Sciatic nerve (tissue), 2 donors: Measurements from ENCODE around the gene ADRA2C. TPM values are rescaled to one million over a fixed set of nuclear protein-coding genes. Genes with fewer than 3 reads are reported as not detected.

Experiments used
- ATAC-seq: fragments of 200-7000 bp; cut with Tn5 transposase; one replicate; pipeline ENCODE4 v1.9.1; 2020; ENCODE audit warnings: mild to moderate bottlenecking, moderate library complexity
- DNase-seq: peaks from one replicate; pipeline ENCODE4 v3.0.0-alpha.2; 2020; ENCODE audit warnings: low spot score
- intact Hi-C: fragments of 100-400 bp; cut with DNase I; formaldehyde crosslinking; loops from one replicate; pipeline ENCODE4 v1.14.2; 2022
- total RNA-seq: library from RNA; stranded (reverse); fragmentation: NEBNext Ultra II Directional; extraction: Animal tissue kit (Norgen Biotek cat#: 25700); gene quantifications from one replicate; pipeline ENCODE4 v1.2.1, GENCODE V29; 2021
- donor health status: DM: no; HTN: no; CAD: no.
- donor health status: DM: no; HTN: no; CAD: no.

ADRA2C gene
- total RNA-seq, 1 donor from 2014 or later, result 4.8 TPM

DNA sequence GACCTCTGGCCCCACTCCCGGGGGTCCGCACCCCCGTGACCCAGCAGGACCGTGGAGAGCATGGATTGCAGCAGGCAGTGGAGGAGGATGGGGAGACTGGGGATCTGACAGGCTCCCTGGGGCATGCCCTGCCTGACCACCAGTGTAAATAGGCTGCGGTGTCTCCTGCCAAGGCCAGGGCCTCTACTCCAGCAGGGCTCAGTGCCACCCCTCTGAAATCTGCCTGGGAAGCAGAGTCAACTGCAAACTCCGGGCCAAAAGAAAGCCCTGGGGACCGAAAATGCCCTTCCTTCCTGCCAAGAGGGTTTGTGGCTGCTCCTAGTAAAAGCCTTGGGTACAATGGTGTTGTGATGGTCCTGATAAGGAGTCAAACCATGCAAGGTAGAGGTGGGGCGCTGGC lies 6.4 kb downstream of the ADRA2C start:
- DNase-seq (no peak), ATAC-seq (no peak)
- intact Hi-C loops, result no loop called here

DNA sequence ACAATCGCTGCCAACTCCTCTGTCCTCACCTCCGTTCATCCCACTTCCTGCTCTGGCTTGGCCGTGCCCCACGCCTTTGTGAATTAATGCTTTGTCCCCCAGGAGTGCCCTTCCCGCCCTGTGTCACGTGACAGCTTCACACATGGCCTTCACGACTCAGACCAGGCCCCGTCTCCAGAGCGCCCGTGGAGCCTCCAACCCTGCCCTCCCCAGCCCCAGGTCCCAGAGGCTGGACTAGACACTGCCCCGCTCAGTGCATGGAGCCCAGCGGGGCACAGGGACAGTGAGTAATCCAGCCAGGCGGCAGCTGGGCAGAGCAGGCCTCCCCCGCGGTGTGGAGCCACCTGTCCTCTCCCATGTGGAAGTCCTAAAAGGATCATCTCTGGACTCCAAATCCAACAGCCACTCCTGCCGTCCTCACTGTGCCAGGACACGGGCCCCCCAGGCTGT lies 7.4 kb downstream of the ADRA2C start:
- ATAC-seq (no peak), DNase-seq (no peak)
- intact Hi-C loops, result no loop called here

DNA sequence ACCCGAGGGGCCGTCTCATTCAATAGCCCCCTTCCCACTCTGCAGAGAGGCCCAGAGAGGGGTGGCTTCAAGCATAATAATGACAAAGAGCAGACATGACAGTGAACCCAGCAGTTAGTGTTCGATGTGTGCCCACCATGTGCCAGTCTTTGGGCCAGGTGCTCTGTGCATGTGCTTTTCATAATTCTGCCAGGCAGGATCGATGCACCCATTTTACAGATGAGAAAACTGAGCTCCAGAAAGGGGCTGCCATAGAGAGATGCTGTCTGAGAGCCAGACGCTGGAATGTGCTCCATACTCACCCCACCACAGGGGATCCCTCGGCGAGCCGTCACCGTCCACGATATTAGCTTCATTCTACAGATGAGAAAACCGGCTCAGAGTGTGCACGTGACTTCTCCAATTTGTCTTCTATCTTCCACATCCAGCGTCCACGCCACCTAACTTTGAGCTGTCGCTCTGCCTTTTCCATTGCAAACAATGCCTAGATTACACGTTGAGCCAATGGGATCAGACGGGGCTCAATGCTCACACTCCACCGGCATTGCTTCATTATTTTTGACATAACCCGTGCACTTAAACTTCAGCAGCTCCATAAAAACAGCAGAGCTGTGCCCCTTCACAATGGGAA lies 8.2 kb downstream of the ADRA2C start:
- DNase-seq (no peak), ATAC-seq (no peak)
- intact Hi-C loops, result no loop called here

DNA sequence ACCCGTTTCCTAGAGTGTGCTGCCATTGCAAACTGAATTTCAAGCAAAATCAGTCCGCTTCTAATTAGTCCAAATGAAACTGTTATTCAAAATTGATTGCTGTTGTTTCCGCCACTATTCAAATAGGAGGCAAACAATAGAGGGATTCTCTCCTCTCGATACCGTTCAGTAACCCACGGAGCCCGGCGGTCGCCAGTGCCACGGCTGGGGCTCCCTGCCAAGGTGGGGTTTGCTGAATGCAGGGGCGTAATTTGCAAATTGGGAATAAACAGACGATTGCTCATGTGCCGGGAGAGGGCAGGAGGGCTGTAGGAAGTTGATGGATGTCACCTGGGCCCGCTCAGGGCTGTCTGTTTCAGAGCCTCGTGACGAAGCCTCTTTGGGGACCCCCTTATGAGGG lies 8.8 kb downstream of the ADRA2C start:
- ATAC-seq (no peak), DNase-seq (no peak)
- intact Hi-C loops, result no loop called here

DNA sequence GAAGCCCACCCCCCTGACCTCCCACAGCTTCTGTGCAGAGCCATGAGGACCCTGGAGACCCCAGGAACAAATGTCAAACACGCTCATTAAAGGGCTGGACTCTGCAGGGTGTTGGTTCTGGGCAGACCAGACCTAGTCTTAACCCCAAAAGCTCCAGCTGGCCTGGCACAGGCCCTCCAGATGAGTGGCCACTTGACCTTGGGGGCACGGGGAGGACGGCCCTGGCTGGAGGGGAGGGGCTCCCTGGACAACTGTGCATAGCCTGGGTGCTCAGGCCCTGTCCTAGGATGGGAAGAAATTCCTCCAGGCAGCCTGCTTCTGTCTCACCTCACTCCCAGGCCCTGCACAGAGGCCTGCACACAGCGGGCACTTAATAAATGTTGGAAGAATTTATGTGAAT lies 9.4 kb downstream of the ADRA2C start:
- no peak for DNase-seq
- intact Hi-C loops, result no loop called here
- no peak for ATAC-seq

DNA sequence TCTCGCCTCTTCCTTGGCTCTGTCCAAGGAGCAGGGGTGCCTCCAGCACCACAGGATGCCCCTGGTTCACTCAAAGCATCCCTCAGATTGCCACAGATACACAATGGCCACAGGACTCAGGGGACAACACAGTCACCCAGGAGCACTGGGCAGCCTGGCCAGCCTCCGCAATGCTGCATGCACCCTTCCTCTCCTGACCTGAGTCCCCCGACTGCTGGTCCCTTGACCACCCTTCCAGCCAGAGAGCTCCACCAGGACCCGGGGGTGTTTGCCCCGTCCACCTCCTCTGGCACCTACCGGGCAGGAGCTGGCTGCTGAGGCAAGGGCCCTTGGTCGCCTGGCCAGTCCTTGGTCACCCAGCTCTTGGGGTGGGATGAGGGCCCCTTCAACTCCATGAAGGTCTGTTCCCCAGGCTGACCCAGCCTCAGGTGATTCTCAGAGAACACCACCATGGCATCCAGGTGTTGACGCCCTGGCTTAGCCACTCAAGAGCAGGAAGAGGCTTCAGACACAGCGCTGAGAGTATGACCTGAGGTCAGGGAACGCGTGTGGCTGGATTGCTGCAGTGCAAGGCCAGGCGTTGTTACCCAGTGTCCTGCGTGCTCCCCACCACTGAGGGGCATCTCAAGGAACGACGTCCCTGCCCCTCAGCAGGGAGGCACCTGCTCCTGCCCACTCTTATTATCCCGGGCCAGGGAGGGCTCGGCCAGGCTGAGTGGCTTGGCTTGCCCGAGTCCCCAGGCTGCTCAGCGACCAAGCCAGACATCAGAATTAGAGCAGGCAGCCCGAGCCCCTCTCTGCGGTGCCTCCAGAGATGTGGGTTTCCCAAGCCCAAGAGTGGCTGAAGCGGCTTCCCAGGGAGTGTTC lies 10.2 kb downstream of the ADRA2C start:
- ATAC-seq (no peak), DNase-seq (no peak)
- intact Hi-C loops, result no loop called here

DNA sequence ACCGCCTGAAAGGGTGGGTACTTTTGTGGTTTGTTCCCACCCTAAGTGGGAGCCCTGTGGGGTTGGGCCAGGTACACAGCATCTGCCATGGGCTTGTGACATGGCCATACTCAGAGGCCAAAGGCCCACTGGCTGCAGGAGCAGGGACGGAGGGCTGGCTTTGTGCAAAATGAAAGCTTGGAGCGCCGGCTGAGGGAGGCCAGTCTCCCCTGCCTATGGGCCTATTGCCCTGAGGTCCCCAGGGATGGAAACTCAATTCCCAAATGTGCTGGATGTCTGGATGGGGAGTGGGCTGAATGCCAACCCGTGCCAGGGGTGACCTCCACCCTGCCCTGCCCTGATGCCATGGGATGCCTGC lies 10.8 kb downstream of the ADRA2C start:
- DNase-seq (no peak), ATAC-seq (no peak)
- intact Hi-C loops, result no loop called here

DNA sequence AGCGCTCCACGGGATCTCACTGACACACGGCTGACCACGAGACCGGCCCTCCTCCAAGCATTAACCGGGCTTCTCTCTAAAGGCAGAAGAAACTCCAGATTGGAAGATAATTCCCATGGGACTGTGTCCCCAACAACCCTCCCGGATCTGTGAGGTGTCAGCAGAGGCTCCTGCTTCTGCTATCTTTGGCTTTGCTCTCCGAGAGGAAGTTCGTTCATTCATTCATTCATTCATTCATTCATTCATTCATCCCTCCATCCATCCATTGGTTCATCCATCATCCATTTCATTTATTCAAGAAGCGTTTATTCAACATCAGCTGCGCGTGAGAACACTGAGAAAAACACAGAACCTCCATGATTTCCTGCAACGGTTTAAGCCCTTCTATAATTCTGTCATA lies 11.5 kb downstream of the ADRA2C start:
- ATAC-seq (no peak), DNase-seq (no peak)
- intact Hi-C loops, result no loop called here

DNA sequence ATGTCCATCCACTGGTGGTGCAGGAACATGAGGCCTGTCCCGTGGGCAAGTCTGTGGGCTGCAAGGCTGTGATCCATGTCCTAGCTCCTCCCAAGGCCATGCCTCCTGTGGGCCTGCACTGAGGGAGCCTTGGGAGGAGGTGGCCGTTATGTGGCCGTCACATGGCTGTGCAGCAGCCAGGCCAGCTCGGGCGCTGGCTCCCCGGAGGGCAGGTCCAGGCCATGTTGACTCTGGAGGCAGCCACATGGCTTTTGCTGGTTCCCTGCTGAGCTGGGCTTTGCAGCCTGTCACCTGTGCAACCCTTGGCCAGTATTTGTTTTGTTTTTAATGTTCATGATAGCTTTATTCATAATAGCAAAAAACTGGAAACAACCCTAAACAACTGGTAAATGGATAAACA lies 13.3 kb downstream of the ADRA2C start:
- intact Hi-C loops, result no loop called here

DNA sequence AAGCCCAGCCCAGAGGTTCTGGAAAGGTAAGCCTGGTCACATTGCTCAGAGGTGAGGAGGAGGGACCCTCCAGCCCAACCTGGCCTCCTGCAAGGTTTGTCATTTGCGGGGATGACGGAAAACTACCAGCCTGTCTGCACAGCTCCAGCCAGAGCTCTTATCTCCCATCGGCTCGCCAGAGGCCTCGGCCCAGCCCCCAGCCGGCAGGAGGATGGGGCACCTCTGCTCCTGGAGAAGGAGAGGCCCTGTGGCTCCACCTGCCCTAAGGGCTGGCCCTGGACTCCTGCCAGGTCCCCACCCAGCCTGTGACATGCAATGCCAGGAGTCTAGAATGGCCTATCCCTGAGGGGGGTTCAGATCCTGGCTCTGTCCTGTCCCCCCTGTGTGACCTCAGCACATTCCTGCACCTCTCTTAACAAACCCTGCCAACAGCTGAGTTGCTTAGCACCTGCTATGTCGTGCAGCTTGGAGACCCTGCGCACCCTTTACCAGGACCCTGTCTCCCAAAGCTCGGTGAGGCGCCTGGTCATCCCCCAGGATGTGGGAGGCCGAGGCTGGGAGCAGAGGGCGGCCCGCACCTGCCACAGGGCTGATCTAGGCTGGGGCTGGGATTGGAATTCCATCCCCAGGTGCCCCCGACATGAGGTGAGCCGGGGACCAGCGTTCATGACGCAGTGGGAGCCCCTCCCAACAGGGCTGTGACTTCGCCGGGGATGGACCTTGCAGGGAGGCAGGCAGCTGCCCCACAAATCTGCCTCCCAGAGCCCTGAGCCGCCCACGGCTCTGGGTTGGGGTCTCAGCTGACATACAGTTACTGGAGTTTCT lies 14.4 kb downstream of the ADRA2C start:
- ATAC-seq (no peak), DNase-seq (no peak)
- intact Hi-C loops, result loop anchor here (1.0 kb wide), 1 partner anchor 46 kb away; no protein-coding TSS in a partner anchor

More for the DNA sequence above, 13.3 kb downstream of the ADRA2C start:
- DNase-seq (no peak), ATAC-seq (no peak)

DNA sequence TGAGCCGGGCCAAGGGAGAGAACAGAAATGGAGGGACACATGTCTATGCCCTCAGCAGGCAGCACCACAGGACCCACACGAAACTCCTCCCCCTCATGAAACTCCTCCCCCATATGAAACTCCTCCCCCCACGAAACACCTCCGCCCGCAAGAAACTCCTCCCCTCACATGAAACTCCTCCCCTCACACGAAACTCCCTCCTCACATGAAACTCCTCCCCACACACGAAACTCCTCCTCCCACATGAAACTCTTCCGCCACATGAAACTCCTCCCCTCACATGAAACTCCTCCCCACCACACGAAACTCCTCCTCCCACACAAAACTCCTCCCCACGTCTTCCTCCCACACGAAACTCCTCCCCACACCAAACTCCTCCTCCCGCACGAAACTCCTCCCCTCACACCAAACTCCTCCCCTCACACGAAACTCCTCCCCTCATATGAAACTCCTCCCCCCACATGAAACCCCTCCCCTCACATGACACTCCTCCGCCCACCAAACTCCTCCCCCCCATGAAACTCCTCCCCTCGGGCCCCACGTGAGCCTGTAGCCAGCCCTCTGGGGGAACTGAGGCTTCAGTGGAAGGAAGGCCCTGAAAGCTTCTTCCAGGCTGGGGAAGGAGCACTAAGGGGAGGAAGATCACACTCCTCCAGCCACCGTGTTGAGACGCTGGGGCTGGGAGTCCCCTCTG lies 15.2 kb downstream of the ADRA2C start:
- intact Hi-C loops, result loop anchor here (1.0 kb wide), 1 partner anchor 45 kb away; no protein-coding TSS in a partner anchor
- DNase-seq (no peak), ATAC-seq (no peak)

DNA sequence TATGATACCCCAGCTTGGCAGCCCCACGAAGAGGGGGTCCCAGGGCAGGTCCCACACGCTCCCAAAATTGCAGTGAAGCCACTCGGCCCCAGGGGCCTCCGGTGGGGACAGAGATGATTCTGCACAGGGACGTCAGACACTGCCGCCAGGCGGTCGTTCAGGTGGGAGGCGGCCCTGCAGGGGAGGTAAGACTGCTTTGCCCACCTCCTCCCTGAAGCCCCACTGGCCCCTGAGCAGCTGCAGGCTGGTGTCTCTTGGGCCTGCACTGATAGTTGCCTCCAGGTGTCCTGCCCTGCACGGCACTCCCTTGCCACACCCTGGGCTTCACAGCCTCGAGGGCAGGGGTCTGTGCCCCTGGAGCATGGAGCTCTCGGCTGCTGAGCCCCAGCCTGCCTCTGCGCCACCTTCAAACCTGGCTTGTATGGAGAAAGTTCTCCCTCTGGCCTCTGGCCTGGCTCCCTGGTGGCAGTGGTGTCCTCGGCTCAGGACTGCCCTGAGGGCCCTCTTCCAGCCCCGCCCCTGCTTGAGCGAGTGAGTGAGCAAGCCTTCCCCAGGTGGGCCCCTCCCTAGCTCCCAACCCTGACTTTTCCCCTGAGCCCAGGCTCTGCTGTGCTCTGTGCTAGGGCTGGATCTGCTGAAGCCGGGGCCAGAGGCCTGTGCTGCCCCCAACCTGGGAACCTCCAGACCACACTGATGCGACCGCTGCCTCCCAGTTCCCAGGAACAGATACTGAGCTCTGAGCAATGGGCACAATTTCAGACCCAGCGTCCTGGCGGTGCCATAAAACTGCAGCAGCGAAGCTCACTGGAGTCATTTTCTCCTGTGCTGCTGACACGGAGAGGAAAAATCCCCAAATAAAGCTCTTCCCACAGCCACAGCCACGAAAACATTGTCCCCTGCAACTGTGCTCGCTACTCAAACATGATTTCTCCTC lies 16.1 kb downstream of the ADRA2C start:
- no peak for DNase-seq
- intact Hi-C loops, result loop anchor here (1.0 kb wide), 2 partner anchors 35 to 44 kb away; no protein-coding TSS in a partner anchor
- ATAC-seq, result no peak

DNA sequence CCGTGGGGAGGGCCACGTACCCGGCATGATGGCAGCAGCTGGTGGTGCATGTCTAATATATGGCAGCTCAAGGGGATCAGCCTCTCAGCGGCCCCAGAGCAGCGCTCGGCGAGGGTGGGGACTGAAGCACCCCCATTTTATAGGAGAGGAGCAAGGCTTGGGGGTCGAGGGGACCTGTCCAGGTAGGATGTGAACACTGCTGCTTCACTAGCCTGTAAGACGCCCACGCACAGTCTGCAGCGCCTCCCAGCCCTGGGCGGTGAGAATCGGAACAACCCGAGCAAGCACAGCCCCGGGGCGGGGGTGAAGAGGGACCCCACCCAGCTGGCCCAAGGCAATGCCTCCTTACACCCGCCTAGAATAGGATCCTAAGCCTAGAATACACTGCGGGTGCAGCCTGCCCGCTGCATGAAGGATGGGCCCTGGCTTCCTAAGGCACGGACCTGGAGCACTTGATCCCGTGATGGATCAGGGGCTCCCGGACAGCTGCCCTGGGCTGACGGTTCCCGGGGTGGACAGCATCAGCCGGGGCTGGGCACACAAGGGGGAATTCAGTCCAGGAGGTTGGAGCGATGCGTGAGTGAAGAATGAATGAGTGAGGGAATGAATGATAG lies 17.6 kb downstream of the ADRA2C start:
- ATAC-seq (no peak), DNase-seq (no peak)
- intact Hi-C loops, result no loop called here

DNA sequence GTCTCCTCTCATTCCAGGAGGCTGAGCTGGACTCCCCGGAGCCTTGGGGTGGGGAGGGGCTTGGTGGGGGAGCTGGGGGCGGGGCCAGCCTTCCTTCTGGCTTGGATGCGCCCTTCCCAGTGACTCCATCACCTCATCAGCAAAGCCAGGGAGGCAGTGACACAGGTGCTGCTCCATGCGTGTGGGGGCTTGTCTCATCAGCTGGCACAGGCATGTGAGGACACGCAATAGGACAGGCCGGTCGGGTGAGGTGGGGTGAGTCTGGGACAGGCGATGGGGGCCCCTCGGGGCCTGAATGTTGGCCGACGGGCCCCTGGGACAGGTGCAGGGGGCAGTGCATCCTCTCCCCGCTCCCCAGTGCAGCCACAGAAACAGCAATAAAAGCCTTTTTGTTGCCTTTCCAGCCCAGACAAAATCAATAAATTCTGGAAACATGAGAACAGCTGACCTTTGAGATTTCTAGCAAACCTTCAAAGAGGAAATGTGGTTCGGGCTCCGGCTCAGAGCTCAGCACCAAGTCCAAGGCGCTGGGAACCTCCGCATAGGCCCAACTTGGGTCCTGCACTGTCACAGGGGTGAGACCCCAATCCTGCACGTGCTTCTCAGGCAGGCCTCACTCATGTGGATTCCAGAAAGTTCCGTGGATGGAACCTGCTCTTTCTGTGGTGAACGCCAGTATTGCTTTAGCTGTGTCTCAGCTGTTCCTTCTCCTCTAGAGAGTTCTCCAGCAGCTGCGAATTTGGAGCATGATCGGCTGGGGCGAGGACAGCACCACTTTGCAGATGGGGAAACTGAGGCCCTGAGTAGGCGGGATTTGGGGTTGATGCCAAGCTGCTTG lies 18.5 kb downstream of the ADRA2C start:
- intact Hi-C loops, result no loop called here
- ATAC-seq, result no peak
- no peak for DNase-seq

DNA sequence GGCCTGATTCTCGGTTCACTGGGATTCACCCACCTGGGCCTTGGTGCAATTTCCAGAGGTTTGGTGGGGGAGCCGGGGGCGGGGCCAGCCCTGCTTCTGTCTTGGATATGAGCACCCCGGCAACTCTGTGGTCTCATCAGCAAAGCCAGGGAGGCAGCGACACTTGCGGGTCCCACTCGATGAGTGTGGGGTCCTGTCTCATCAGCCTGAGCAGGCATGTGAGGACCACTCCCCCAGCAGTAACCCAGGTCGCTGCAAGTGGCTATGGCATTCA lies 19.0 kb downstream of the ADRA2C start:
- ATAC-seq (no peak), DNase-seq (no peak)
- intact Hi-C loops, result no loop called here

DNA sequence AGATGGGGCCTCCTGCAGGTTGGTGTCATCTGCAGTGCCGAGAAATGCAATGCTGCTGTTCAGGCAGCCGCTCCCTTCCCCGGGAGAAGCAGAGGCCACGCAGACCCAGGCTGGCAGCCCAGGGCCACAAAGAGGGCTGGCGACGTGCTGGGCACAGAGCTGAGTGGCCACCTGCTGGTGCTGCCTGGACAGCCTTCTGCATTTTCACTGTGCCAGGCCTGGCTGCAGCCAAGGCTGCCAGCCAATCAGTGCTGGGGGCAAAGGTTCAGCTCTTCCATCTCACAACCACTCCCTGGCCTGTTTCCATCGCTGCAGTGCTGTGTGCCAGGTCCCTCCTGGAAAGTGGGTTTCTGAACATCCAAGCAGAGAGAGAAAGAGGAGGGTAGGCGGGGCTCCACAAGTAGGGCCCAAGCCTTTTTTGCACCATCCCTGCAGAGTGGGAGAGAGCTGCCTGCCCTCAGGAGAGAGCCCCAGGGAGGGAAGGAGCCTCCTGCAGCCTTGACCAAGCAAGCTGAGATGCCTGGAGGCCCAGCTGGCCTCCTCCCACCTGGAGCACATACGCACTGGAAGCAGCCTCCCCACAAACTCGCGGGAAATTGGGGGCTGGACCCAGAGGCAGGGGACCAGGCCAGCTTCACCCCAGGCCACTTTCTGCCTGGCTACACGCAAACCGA lies 20.1 kb downstream of the ADRA2C start:
- intact Hi-C loops, result no loop called here
- ATAC-seq, result no peak
- DNase-seq, result no peak
